PC-3 (cell line): Measurements from ENCODE around the gene VSIG8.

Source experiments
- EZH2 ChIP-seq: fragments of 300-600 bp; sonication (generic); IDR thresholded peaks from one replicate; pipeline ENCODE4 v1.6.1; 2017; ENCODE audit warnings: antibody characterized with exemption, mild to moderate bottlenecking, low read length; ENCODE audit not compliant: unreplicated experiment
- EZH2phosphoT487 ChIP-seq: fragments of 300-600 bp; sonication (generic); IDR thresholded peaks from 2 replicates; pipeline ENCODE4 v1.6.1; 2018; ENCODE audit warnings: mild to moderate bottlenecking, antibody characterized with exemption, low read length, borderline replicate concordance
- TF ChIP-seq, protein P1 (sequence below): fragments of 300-600 bp; sonication (generic); conservative IDR thresholded peaks from 2 replicates; pipeline ENCODE4 v1.5.1; 2017; ENCODE audit warnings: antibody characterized with exemption, low read depth, mild to moderate bottlenecking, low read length

DNA sequence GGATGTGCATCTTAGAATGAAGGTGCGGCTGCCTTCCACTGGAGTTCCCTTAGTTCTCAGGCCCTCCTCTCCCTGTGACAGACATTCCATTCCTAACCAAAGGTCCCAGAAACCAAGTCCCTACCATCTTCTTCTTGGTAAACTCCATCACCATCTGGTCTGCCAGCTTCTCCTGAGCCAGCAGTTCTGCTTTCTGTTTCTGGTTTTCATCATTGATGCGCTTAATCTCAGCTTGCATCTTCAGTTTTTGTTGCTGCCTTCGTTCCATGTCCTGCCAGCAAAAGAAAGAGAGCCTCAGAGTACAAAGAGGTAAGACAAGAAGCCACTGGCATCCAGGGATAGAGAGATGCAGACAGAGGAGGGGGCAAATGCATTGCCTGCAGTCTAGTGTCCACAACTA is 18.0 kb upstream of the VSIG8 start:
- TF ChIP-seq, protein P1, sequence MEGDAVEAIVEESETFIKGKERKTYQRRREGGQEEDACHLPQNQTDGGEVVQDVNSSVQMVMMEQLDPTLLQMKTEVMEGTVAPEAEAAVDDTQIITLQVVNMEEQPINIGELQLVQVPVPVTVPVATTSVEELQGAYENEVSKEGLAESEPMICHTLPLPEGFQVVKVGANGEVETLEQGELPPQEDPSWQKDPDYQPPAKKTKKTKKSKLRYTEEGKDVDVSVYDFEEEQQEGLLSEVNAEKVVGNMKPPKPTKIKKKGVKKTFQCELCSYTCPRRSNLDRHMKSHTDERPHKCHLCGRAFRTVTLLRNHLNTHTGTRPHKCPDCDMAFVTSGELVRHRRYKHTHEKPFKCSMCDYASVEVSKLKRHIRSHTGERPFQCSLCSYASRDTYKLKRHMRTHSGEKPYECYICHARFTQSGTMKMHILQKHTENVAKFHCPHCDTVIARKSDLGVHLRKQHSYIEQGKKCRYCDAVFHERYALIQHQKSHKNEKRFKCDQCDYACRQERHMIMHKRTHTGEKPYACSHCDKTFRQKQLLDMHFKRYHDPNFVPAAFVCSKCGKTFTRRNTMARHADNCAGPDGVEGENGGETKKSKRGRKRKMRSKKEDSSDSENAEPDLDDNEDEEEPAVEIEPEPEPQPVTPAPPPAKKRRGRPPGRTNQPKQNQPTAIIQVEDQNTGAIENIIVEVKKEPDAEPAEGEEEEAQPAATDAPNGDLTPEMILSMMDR = no peak
- no peak for TF ChIP-seq EZH2
- TF ChIP-seq EZH2phosphoT487 = no peak
